GM21576 (cell line): ENCODE measurements around the gene KLK11.

Experiments
- ATAC-seq: cut with Tn5 transposase; IDR thresholded peaks from one replicate; pipeline ENCODE4 v1.9.1; 2021; ENCODE audit warnings: mild to moderate bottlenecking, moderate library complexity; ENCODE audit not compliant: unreplicated experiment

KLK11 gene

GRCh38 chr19:51029718-51030117 lies 3.3 kb upstream of the KLK11 start:
- ATAC-seq = no peak

- no peak for ATAC-seq
Measured at GRCh38 chr19:51027873-51028272, 1.5 kb upstream of the KLK11 start.

DNA sequence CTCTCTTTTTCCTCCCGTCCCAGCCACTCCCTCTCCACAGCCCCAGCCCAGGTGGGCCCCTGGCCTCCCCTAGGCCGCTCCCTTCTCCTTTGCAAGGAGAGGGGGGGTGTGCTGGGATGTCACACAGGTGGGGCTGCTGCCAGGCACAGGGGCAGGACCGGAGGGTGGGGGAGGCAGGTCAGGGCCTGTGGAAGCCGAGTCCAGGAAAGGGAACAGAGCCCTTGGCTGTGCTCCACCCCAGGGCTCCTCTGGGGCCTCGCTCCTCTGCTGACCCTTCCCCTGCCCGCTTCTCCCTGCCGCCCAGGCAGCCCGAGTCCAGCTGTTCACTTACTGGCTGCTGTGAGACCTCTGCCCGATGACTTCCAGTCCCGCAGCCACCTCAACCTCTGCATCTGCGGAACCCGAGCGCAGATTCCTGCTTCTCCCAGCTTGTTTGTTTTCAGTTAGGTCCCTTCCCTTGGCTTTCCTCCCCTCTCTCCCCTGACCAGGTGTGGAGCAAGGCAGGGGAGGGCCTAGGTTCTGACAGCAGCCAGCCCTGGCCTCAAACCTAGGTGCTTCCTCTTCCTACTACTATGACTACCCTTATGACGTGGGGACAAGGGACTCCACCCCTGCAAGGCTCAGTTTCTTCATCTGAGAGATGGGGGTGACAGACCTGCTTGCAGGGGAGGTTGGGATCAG lies 850 bp upstream of the KLK11 start:
- no peak for ATAC-seq

GRCh38 chr19:51025809-51026553 lies 435 bp downstream of the KLK11 start:
- ATAC-seq = no peak

DNA sequence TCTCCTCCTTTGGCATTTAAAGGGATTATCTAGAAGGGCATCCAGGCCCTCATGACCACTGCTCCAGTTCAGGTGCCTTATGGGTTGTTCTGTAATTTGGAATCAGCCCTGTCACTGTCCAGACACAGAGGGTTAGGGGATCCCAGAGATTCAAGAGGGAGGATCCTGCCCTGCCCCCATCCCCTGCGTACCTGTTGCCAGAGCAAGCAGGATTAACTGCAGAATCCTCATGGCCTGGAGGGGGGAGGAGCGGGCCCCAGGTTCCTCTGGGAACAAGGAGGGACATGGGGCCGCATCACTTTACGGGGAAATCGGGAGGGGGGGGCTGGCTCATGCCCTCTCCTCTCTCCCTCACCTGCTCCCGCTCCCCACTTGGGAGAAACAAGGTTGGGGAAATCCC lies 1.0 kb downstream of the KLK11 start:
- ATAC-seq = no peak

- ATAC-seq = no peak
Measured at GRCh38 chr19:51024924-51025323, 1.5 kb downstream of the KLK11 start.

GRCh38 chr19:51023946-51024345 lies 2.5 kb downstream of the KLK11 start:
- no peak for ATAC-seq

DNA sequence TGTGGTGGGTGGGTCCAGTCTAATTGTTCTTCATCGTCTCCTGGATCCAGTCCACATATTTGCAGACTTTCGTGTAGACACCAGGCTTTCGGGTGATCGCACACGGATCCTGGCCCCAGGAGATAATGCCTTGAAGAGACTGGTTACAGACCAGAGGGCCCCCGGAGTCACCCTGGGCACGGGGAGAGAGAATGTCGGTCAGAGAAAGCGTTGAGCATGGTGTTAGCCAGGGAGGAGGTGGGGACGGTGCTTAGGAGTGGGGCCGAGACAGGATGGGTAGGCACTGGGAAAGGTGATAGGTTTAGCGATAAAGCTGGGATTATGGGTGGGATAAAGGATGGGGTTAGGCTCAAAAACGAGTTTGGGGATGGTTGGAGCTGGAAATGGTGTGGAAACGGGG lies 3.9 kb downstream of the KLK11 start:
- no peak for ATAC-seq

DNA sequence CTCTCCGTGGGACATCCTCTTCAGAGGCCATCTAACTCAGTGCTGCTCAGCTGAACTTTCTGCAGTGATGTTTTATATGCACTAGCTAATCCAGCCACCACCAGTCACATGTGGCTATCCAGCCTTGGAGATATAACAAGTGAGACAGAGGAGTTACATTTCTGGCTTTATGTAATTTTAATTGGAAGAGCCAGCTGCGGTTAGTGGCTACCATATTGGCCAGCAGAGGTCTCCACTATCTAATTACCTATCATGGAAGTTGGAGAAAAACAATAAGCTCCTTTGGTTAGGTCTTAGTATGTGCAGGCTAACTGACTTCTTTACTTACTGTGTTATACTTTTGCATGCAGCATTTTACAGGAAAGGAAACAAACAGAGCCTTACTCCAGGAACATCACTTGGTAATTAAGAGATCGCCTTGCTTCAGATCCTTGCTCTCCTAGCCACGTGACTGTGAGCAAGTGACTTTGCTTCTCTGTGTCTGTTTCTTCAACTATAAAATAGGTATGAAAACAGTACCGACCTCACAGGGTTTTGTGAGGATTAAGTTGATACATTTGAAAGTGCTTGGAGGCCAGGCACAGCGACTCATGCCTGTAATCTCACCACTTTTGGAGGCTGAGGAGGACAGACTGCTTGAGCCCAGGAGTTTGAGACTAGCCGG lies 5.3 kb downstream of the KLK11 start:
- no peak for ATAC-seq

GRCh38 chr19:51019544-51019925 lies 6.9 kb downstream of the KLK11 start, which contains the start of gene KLK10:
Gene KLK10 (minus strand): TSS chr19:51019709. CDS start chr19:51019130, 579 bp downstream.
- no peak for ATAC-seq

GRCh38 chr19:51018745-51019543 lies 7.5 kb downstream of the KLK11 start:
- ATAC-seq = no peak

DNA sequence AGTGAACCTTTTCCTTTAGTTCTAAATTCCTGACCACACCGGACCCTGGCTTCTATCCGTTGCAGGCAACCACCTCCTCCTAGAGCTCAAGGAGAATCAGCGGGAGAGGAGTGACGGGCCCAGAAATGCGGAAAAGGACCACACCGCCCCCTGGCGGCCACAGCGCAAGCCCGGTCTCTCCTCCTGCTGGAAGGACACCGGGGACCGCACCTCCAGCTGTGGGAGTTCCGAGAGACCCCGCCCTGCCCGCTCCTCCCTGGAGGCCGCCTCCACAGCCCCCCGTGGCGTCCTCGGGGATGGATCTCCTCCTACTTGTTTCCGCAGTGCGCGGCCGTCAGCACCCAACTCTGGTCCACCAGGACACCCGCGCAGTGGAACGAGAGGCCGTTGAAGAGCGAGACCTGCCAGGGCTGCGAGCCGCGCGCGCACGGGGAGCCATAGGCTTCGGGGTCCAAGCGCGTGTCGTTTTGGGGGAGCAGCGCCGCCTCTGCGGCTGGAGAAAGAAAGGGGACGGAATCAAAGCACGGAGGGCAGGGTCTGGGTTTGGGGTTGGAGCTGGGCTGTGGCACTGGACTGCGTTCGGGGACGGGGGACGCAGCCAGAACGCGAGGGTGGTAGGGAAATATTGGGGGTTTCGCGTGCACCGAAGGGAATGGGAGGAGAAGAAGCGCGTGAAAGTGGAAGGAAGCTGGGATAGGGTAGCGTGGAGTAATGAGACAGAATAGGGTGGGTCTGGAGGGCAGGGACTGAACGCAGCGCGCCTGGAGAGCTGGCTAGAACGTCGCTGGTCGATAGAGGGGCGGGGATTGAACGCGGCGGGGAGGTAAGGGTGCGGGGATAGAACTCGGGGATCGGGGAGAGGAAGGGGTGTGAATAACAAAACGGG lies 9.4 kb downstream of the KLK11 start:
- ATAC-seq = no peak

DNA sequence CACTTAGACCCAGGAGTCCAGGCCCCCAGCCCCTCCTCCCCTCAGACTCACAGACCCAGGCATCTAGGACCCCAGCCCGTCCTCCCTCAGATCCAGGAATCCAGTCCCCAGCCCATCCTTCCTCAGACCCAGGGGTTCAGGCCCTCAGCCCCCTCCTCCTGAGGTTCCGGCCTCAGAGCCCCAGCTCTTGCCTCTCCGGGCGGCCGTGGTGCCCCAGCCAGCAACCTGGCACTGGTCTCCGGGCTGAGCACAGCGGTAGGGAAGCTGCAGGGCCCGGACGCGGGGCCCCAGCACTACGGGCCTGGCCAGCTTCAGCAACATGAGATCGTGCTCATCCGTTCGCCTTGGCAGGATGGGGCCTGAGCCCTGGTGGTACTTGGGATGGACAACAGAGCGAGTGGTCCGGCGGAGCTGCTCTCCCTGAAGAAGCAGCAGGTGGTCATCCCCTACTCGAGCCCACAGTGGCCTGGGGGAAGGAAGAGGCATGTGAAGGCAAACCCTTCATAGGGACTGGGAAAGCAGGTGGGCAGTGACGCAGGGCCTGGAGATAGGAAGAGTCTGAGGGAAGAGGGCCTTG lies 10.6 kb downstream of the KLK11 start:
- ATAC-seq = no peak

GRCh38 chr19:51014242-51014641 lies 12.2 kb downstream of the KLK11 start:
- no peak for ATAC-seq

- no peak for ATAC-seq
Measured at GRCh38 chr19:51012661-51013190, 13.7 kb downstream of the KLK11 start.

- ATAC-seq = no peak
Measured at GRCh38 chr19:51010066-51010795, 16.2 kb downstream of the KLK11 start.

DNA sequence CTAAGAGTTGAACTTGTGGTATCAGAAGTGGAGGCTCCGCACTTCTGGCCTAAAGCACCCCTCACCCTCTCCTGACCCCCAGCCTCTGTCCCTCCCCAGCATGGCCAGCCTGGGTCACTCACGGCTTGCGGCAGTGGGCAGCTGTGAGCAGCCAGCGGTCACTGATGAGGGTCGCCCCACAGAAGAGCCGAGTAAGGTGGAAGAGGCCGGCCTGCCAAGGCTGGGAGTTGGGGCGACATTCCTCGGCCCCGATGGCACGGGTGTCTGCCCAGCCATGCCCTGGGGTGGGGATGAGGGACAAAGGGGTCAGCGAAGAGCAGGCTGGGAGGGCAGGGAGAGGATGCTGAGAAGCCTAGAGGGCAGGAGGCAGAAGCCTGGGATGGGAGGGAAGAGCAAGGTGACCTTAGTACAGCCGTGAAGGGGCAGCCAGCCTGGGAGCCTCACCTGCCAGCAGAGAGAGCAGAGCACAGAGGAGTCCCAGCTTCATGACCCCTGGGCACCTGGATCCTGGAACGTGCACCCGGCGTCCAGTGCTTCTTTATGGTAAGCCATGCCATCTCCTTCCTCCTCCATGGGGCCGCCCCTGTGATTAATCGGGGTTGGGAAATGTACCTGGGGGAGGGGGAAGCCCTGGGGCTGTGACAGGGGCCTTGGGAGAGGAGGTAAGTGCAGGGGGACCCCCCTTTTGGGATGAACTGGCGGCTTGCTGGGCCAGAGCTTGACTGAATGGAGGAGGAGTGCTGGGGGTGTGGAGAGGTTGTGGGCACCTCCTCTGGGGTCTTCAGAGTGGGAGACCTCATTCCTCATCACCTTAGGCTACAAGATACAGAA lies 17.1 kb downstream of the KLK11 start:
- no peak for ATAC-seq

DNA sequence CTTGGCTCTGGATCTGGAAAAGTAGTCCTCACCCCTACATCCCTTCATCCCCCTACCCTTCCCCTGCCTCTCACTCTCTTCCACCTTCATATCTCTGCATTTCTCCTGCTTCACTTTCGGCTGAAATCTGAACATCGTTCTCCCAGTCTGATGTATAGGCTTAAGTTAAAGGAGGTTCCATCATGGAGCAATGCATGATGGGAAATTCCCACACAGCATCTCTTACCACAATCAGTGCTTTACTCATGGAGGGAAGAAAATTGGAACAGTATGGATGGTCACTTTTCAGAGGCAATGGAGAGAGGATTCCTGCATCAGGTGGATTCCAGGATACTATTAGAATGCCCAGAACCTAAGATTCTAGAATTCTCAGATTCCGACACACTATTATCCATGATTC lies 18.9 kb downstream of the KLK11 start:
- ATAC-seq = no peak
